HCT116 (cell line): ENCODE data around the gene PLA2G2E. TPM values are rescaled to one million over a fixed set of nuclear protein-coding genes. Genes with fewer than 3 reads are reported as not detected.

Experiments
- ATAC-seq: fragments of 200-7000 bp; cut with Tn5 transposase; 2 replicates; pipeline ENCODE4 v1.9.1; 2020; ENCODE audit warnings: mild to moderate bottlenecking, moderate library complexity
- BruUV-seq: library from RNA; stranded (reverse); fragments of 400-500 nt; replicated peaks from 2 replicates; lab custom pipeline; 2021; lab: Mats Ljungman, UMichigan
- CTCF ChIA-PET: fragments of 300-600 bp; sonication (Branson Sonifier 250); formaldehyde crosslinking; loops from one replicate; lab custom pipeline; 2021; ENCODE audit warnings: antibody characterized with exemption; lab: Charles Lee
- POLR2A ChIA-PET: fragments of 300-600, 350-600 bp; sonication (Branson Sonifier 250); formaldehyde crosslinking; loops from one replicate; lab custom pipeline; 2021; ENCODE audit warnings: antibody characterized with exemption; lab: Charles Lee
- RAD21 ChIA-PET, 2 experiments: fragments of 300-600 bp; sonication (Branson Sonifier 250); formaldehyde crosslinking; loops; one replicate each; lab custom pipeline; 2023; ENCODE audit warnings: low total read pairs in 2 of 2; ENCODE audit not compliant: uncharacterized antibody in 2 of 2, unreplicated experiment in 2 of 2, low non-redundant PET in 1 of 2; lab: Charles Lee
- DNase-seq: peaks from one replicate; pipeline ENCODE4 v3.0.0-alpha.2; 2010; ENCODE audit warnings: low read depth, low spot score
- H2AFZ ChIP-seq: fragments of 200-600 bp; shearing (Covaris generic), sonication (generic); 2 replicates; pipeline ENCODE4 v1.6.1; 2017; ENCODE audit warnings: low read depth, mixed run types, mixed read lengths, antibody characterized with exemption, low read length; ENCODE audit not compliant: poor library complexity, severe bottlenecking
- H3K27ac ChIP-seq: 2 replicates; pipeline ENCODE4 v1.5.1; 2012; ENCODE audit warnings: low read depth, low read length
- H3K27me3 ChIP-seq: fragments of 200-600 bp; sonication (generic); 2 replicates; pipeline ENCODE4 v1.6.1; 2016; ENCODE audit warnings: mixed run types, low read length, mixed read lengths; ENCODE audit not compliant: insufficient read depth
- H3K36me3 ChIP-seq, 2 experiments: fragments of 200-500 bp in 1 of 2; fragments of 200-600 bp in 1 of 2; sonication (Bioruptor generic) in 1 of 2; sonication (generic) in 1 of 2; 2 replicates each; pipeline versions ENCODE4 v1.5.1 to v1.6.1; 2014 to 2016; ENCODE audit warnings: low read length in 2 of 2, inconsistent platforms in 1 of 2, mixed read lengths in 1 of 2, mixed run types in 1 of 2; ENCODE audit not compliant: insufficient read depth in 2 of 2, control insufficient read depth in 1 of 2
- H3K4me1 ChIP-seq, 2 experiments: fragments of 200-600 bp in 1 of 2; sonication (generic) in 1 of 2; 2 replicates each; pipeline versions ENCODE4 v1.5.1 to v1.6.1; 2012 to 2017; ENCODE audit warnings: low read length in 2 of 2, inconsistent platforms in 1 of 2, mild to moderate bottlenecking in 1 of 2, mixed read lengths in 1 of 2, mixed run types in 1 of 2, moderate library complexity in 1 of 2; ENCODE audit not compliant: insufficient read depth in 2 of 2, control insufficient read depth in 1 of 2
- H3K4me2 ChIP-seq: fragments of 200-600 bp; sonication (generic); 2 replicates; pipeline ENCODE4 v1.6.1; 2017; ENCODE audit warnings: mixed run types, low read length, mixed read lengths
- H3K4me3 ChIP-seq, 2 experiments: fragments of 200-600 bp in 1 of 2; sonication (generic) in 1 of 2; replicated peaks in 1 of 2; 2 replicates each; pipeline ENCODE4 v1.5.1; 2011 to 2016; ENCODE audit warnings: low read length in 2 of 2, control low read depth in 1 of 2, low read depth in 1 of 2, mild to moderate bottlenecking in 1 of 2, mixed read lengths in 1 of 2, mixed run types in 1 of 2
- H3K79me2 ChIP-seq: fragments of 200-600 bp; sonication (generic); 2 replicates; pipeline ENCODE4 v1.6.1; 2017; ENCODE audit warnings: mild to moderate bottlenecking, mixed run types, low read length, moderate library complexity, mixed read lengths; ENCODE audit not compliant: insufficient read depth
- H3K9ac ChIP-seq: fragments of 200-600 bp; sonication (generic); 2 replicates; pipeline ENCODE4 v1.6.1; 2016; ENCODE audit warnings: low read length, mixed read lengths
- H3K9me2 ChIP-seq: fragments of 200-600 bp; sonication (generic), shearing (Covaris generic); 2 replicates; pipeline ENCODE4 v1.6.1; 2017; ENCODE audit warnings: mixed run types, mild to moderate bottlenecking, moderate library complexity; ENCODE audit not compliant: insufficient read depth
- H3K9me3 ChIP-seq, 2 experiments: fragments of 200-500 bp in 1 of 2; fragments of 200-600 bp in 1 of 2; sonication (Bioruptor generic) in 1 of 2; sonication (generic) in 1 of 2; 2 replicates each; pipeline ENCODE4 v1.6.1; 2014 to 2017; ENCODE audit warnings: low read length in 2 of 2, mixed read lengths in 2 of 2, inconsistent platforms in 1 of 2, low read depth in 1 of 2, mild to moderate bottlenecking in 1 of 2, mixed run types in 1 of 2, moderate library complexity in 1 of 2; ENCODE audit not compliant: control insufficient read depth in 1 of 2, insufficient read depth in 1 of 2
- H4K20me1 ChIP-seq: fragments of 200-600 bp; sonication (generic), shearing (Covaris generic); 2 replicates; pipeline ENCODE4 v1.6.1; 2017; ENCODE audit warnings: mixed run types, mild to moderate bottlenecking, moderate library complexity; ENCODE audit not compliant: insufficient read depth
- CEBPB ChIP-seq: IDR thresholded peaks from 2 replicates; pipeline ENCODE4 v1.6.1; 2012; ENCODE audit warnings: low read depth
- EGR1 ChIP-seq: IDR thresholded peaks from 2 replicates; pipeline ENCODE4 v1.6.1; 2012; ENCODE audit warnings: low read depth
- ELF1 ChIP-seq: IDR thresholded peaks from 2 replicates; pipeline ENCODE4 v1.6.1; 2012; ENCODE audit warnings: low read depth, borderline replicate concordance
- EZH2 ChIP-seq: fragments of 200-600 bp; sonication (generic); IDR thresholded peaks from 2 replicates; pipeline ENCODE4 v1.6.1; 2017; ENCODE audit warnings: antibody characterized with exemption, mixed run types
- EZH2phosphoT487 ChIP-seq: fragments of 200-600 bp; IDR thresholded peaks from 2 replicates; pipeline ENCODE4 v1.6.1; 2018; ENCODE audit warnings: antibody characterized with exemption, borderline replicate concordance
- FOSL1 ChIP-seq: IDR thresholded peaks from 2 replicates; pipeline ENCODE4 v1.6.1; 2012; ENCODE audit warnings: low read depth
- POLR2A ChIP-seq: IDR thresholded peaks from 2 replicates; pipeline ENCODE4 v1.7.0; 2011; ENCODE audit warnings: borderline replicate concordance; ENCODE audit not compliant: insufficient read depth, insufficient read length; ENCODE audit errors: extremely low read depth
- POLR2AphosphoS5 ChIP-seq: IDR thresholded peaks from 2 replicates; pipeline ENCODE4 v1.6.1; 2011; ENCODE audit warnings: mild to moderate bottlenecking, low read depth, low read length, moderate library complexity
- RAD21 ChIP-seq: IDR thresholded peaks from 2 replicates; pipeline ENCODE4 v1.6.1; 2012; ENCODE audit warnings: low read depth, mild to moderate bottlenecking
- SP1 ChIP-seq: IDR thresholded peaks from 2 replicates; pipeline ENCODE4 v1.6.1; 2012; ENCODE audit warnings: low read depth
- SRF ChIP-seq: IDR thresholded peaks from 2 replicates; pipeline ENCODE4 v1.6.1; 2012; ENCODE audit warnings: low read depth
- TCF7L2 ChIP-seq: IDR thresholded peaks from 2 replicates; pipeline ENCODE4 v1.7.0; 2011; ENCODE audit warnings: borderline replicate concordance, inconsistent platforms; ENCODE audit not compliant: insufficient read depth, insufficient read length; ENCODE audit errors: extremely low read depth
- YY1 ChIP-seq: IDR thresholded peaks from 2 replicates; pipeline ENCODE4 v1.6.1; 2011; ENCODE audit warnings: low read length, low read depth, moderate library complexity, mild to moderate bottlenecking; ENCODE audit not compliant: insufficient replicate concordance; ENCODE audit errors: extremely low read depth
- ZFX ChIP-seq: fragments of 450-650 bp; IDR thresholded peaks from 2 replicates; pipeline ENCODE4 v1.6.1; 2017
- ZNF274 ChIP-seq: fragments of 200-500 bp; sonication (Bioruptor generic); IDR thresholded peaks from 2 replicates; pipeline ENCODE4 v1.6.1; 2014; ENCODE audit warnings: mild to moderate bottlenecking, low read depth, low read length, inconsistent platforms
- intact Hi-C: fragments of 100-400 bp; cut with micrococcal nuclease; formaldehyde crosslinking; loops from 2 replicates; pipeline ENCODE4 v1.10.0; 2022
- total RNA-seq: library from RNA; stranded (reverse); gene quantifications from one replicate; pipeline ENCODE4 v1.2.1, GENCODE V29; 2021; ENCODE audit not compliant: unreplicated experiment
- TF ChIP-seq, protein P1 (sequence below): IDR thresholded peaks from 2 replicates; pipeline ENCODE4 v1.6.1; 2012
- TF ChIP-seq, protein P2 (sequence below): IDR thresholded peaks from 2 replicates; pipeline ENCODE4 v1.6.1; 2012

PLA2G2E gene
- total RNA-seq, 1 experiment from 2014 or later, result not detected

DNA sequence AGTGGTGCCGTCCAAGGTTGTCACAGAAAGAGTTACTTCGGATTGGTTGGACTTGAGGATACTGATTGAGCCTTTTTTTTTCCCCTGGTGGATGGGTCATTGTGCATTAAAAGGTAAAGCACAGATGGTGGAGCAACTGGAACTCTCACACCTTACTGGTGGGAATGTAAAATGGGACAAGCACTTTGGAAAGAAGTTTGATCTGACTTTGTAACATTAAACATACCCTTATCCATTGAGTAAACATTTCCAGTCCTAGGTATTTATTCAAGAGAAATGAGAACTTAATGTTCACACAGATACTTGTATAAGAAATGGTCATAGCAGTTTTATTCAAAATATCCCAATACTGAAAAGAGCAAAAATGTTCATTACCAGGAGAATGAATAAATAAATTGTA, 41.1 kb upstream of the PLA2G2E start:
- TF ChIP-seq SP1 (no peak), ZFX (no peak), TCF7L2 (no peak), FOSL1 (no peak), CEBPB (no peak), EZH2phosphoT487 (no peak), EZH2 (no peak), EGR1 (no peak), RAD21 (no peak), POLR2A (no peak), POLR2AphosphoS5 (no peak), YY1 (no peak), ELF1 (no peak), SRF (no peak), ZNF274 (no peak)
- TF ChIP-seq, protein P1, sequence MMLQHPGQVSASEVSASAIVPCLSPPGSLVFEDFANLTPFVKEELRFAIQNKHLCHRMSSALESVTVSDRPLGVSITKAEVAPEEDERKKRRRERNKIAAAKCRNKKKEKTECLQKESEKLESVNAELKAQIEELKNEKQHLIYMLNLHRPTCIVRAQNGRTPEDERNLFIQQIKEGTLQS, result no peak
- TF ChIP-seq, protein P2, sequence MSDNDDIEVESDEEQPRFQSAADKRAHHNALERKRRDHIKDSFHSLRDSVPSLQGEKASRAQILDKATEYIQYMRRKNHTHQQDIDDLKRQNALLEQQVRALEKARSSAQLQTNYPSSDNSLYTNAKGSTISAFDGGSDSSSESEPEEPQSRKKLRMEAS, result no peak
- RAD21 ChIA-PET, result no interaction called here
- Histone ChIP-seq H3K79me2 (no peaks in the 10 kb centered on the region), H3K36me3 (no peaks in the 10 kb centered on the region), H3K9me2 (no peaks in the 10 kb centered on the region), H3K27ac (no peak overlapping the region), H3K9ac (no peak overlapping the region), H3K4me3 (no peak overlapping the region), H4K20me1 (no peaks in the 10 kb centered on the region), H3K9me3 (no peaks in the 10 kb centered on the region), H2AFZ (no peak overlapping the region), H3K27me3 (peaks cover 13% of the 10 kb centered on the region; the same call in 1 of the 2 replicates), H3K4me2 (no peak overlapping the region), H3K4me1 (no peaks in the 10 kb centered on the region)
- BruUV-seq, result no TSS peak
- CTCF ChIA-PET, result no interaction called here
- DNase-seq (no peak), ATAC-seq (no peak)
- intact Hi-C loops, result no loop called here
- POLR2A ChIA-PET, result no interaction called here
